ENCODE data around the gene UNC5C. TPM values are rescaled to one million over a fixed set of nuclear protein-coding genes. Genes with fewer than 3 reads are reported as not detected.

Gene UNC5C
- total RNA-seq, 3 donors from 2014 or later (not counting 1 experiment from before 2014, with no cell fraction given): not detected

DNA sequence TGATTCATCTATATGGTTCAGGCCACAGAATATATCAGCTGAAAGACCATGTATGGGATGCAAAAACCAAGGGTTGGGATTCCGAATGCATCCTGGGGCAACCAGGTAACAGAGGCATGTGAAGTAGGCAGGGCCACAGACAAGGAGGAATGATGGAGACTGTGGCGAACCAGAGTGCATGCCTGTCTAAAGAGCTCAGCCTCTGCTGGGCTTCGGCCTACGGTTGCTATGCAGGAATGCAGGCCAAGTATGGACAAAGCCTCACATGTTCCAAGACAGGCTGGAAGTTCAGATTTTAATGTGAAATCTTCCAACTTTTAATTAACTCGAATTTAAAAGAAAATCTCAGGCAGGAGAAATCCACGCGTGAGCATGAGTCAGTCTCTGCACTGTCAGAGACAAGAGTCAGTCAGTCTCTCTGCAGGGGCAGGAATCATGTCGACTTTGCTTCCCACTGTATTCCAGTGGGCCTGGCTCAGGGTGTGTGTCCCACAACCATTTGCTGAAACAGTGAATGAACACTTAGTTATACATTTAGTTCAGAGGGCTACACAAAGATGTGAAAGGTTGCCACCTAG is 344.4 kb downstream of the UNC5C start:
- WGBS (ENCODE audit: insufficient coverage): 88% methylated on average over 8 of the region's 8 CpGs

DNA sequence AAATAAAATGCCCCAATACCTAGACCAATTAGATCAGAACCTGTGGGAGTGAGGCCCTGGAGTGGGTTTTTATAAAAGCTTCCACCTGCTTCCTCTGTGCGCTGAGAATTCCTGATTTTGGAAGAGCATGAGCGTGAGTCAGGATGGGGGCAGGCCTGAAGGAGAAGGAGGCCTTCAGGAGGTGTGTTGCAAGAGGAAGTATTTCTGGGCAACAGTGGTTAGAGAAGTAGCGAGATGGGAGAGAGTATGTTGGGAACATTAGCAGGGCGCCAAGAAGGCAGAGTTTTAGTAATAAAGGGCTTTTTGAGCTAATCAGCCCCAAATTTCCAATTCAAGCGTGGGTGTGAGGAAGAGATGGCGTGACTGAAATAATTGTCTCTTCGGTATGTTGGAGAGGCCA is 349.8 kb downstream of the UNC5C start:
- Mint-ChIP-seq H3K4me1 (peaks cover 0 to 1% of the 10 kb centered on the region in 2 donors), H3K27ac (no peak overlapping the region), H3K4me3 (no peak overlapping the region), H3K9me3 (no peaks in the 10 kb centered on the region), H3K27me3 (ENCODE audit: low read depth in 2 of 2) (no peaks in the 10 kb centered on the region), H3K36me3 (no peaks in the 10 kb centered on the region)
- TF ChIP-seq, protein P1, sequence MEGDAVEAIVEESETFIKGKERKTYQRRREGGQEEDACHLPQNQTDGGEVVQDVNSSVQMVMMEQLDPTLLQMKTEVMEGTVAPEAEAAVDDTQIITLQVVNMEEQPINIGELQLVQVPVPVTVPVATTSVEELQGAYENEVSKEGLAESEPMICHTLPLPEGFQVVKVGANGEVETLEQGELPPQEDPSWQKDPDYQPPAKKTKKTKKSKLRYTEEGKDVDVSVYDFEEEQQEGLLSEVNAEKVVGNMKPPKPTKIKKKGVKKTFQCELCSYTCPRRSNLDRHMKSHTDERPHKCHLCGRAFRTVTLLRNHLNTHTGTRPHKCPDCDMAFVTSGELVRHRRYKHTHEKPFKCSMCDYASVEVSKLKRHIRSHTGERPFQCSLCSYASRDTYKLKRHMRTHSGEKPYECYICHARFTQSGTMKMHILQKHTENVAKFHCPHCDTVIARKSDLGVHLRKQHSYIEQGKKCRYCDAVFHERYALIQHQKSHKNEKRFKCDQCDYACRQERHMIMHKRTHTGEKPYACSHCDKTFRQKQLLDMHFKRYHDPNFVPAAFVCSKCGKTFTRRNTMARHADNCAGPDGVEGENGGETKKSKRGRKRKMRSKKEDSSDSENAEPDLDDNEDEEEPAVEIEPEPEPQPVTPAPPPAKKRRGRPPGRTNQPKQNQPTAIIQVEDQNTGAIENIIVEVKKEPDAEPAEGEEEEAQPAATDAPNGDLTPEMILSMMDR (IDR thresholded peaks at IDR 0.05): no peak
- Histone ChIP-seq H3K4me3 (ENCODE audit: low read length) (no peak overlapping the region), H3K9me3 (ENCODE audit: control insufficient read depth, insufficient read depth, low read length) (no peaks in the 10 kb centered on the region), H3K4me1 (ENCODE audit: control insufficient read depth, insufficient read depth, low read length) (no peaks in the 10 kb centered on the region), H3K27me3 (ENCODE audit: control insufficient read depth, insufficient read depth, low read length) (no peaks in the 10 kb centered on the region), H3K36me3 (ENCODE audit: control insufficient read depth, insufficient read depth, low read length) (no peaks in the 10 kb centered on the region), H3K27ac (ENCODE audit: low read length) (no peak overlapping the region)
- WGBS (ENCODE audit: insufficient coverage): 86% methylated on average over 7 of the region's 7 CpGs
- ATAC-seq (no peak), DNase-seq (no peak)
- intact Hi-C loops (cut with micrococcal nuclease): no loop called here

More for the DNA sequence above, 344.4 kb downstream of the UNC5C start:
- no peaks in the 10 kb centered on the region for H3K27me3 ChIP-seq (ENCODE audit: control insufficient read depth, insufficient read depth, low read length)
- no peaks in the 10 kb centered on the region for H3K9me3 ChIP-seq (ENCODE audit: control insufficient read depth, insufficient read depth, low read length)
- Mint-ChIP-seq H3K27ac (no peak overlapping the region), H3K4me1 (no peaks in the 10 kb centered on the region), H3K36me3 (no peaks in the 10 kb centered on the region), H3K9me3 (no peaks in the 10 kb centered on the region), H3K4me3 (no peak overlapping the region), H3K27me3 (ENCODE audit: low read depth in 2 of 2) (no peaks in the 10 kb centered on the region)
- H3K4me1 ChIP-seq (ENCODE audit: control insufficient read depth, insufficient read depth, low read length): no peaks in the 10 kb centered on the region
- no peaks in the 10 kb centered on the region for H3K36me3 ChIP-seq (ENCODE audit: control insufficient read depth, insufficient read depth, low read length)
- DNase-seq (no peak), ATAC-seq (no peak)
- TF ChIP-seq, protein P1 (IDR thresholded peaks at IDR 0.05): no peak
- H3K27ac ChIP-seq (ENCODE audit: low read length): no peak overlapping the region
- no peak overlapping the region for H3K4me3 ChIP-seq (ENCODE audit: low read length)
- intact Hi-C loops (cut with micrococcal nuclease): no loop called here

DNA sequence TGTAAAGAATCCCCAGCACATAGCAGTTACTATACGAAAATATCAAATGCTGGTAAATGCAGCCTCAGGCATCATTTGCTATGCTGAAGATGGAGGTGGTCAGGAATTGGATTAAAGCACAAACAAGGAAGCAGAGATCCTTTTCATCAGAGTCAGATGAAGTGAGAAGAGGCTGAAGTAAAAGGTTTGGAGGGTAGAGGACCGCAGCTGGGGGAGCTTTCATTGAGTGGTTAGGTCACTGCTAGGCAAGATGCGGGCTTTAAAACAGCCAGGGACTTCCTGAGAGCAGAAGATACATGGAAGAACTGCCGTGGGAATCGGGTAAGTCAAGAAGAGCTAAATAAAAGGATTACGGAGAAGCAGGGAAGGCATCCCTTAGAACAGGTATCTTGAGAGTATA is 351.4 kb downstream of the UNC5C start:
- 75% methylated on average over 6 of the region's 6 CpGs for WGBS (ENCODE audit: insufficient coverage)
- TF ChIP-seq, protein P1 (IDR thresholded peaks at IDR 0.05): no peak
- no peak for DNase-seq
- Mint-ChIP-seq H3K27me3 (ENCODE audit: low read depth in 2 of 2) (no peaks in the 10 kb centered on the region), H3K4me1 (peaks cover 5 to 7% of the 10 kb centered on the region in 2 donors), H3K27ac (no peak overlapping the region), H3K36me3 (no peaks in the 10 kb centered on the region), H3K9me3 (peaks cover 0 to 2% of the 10 kb centered on the region in 2 donors), H3K4me3 (no peak overlapping the region)
- no peaks in the 10 kb centered on the region for H3K4me1 ChIP-seq (ENCODE audit: control insufficient read depth, insufficient read depth, low read length)
- no peaks in the 10 kb centered on the region for H3K27me3 ChIP-seq (ENCODE audit: control insufficient read depth, insufficient read depth, low read length)
- no peak for ATAC-seq
- no peak overlapping the region for H3K27ac ChIP-seq (ENCODE audit: low read length)
- no peak overlapping the region for H3K4me3 ChIP-seq (ENCODE audit: low read length)
- intact Hi-C loops (cut with micrococcal nuclease): no loop called here
- no peaks in the 10 kb centered on the region for H3K9me3 ChIP-seq (ENCODE audit: control insufficient read depth, insufficient read depth, low read length)
- no peaks in the 10 kb centered on the region for H3K36me3 ChIP-seq (ENCODE audit: control insufficient read depth, insufficient read depth, low read length)
